GM21447 (cell line): ENCODE data around the gene DGAT2.
A peak's percentile ranks its signal among the peaks of the same experiment; 100 is the strongest.
"Not testable (repeated sequence)": the region's sequence is repeated elsewhere in the genome, so short reads cannot be mapped to it uniquely, and the experiment has no call there.

Experiments
- ATAC-seq: cut with Tn5 transposase; IDR thresholded peaks from one replicate; pipeline ENCODE4 v1.9.1; 2021; ENCODE audit not compliant: unreplicated experiment

DGAT2 gene

GRCh38 chr11:75754933-75755332 is 13.6 kb upstream of the DGAT2 start:
- not testable (repeated sequence) for ATAC-seq

DNA sequence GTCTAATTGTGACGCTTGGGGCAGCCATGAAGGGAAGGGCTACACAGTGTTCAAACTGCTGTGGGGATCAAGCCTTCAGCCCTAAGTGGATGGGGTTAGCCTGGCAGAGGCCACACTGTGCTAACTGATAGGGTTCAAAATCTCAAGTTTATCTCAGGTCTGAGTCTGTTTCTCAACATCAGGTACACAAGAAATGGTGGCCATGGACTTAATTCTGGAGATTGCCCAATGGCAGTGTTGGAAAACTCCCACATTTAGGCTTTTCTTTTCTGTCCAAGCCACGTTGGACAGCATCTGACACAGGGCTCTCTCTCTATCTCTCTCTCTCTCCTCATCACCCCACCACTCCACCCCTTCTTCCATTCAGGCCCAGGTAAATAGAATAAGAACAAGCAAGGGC is 10.9 kb upstream of the DGAT2 start:
- ATAC-seq = no peak

DNA sequence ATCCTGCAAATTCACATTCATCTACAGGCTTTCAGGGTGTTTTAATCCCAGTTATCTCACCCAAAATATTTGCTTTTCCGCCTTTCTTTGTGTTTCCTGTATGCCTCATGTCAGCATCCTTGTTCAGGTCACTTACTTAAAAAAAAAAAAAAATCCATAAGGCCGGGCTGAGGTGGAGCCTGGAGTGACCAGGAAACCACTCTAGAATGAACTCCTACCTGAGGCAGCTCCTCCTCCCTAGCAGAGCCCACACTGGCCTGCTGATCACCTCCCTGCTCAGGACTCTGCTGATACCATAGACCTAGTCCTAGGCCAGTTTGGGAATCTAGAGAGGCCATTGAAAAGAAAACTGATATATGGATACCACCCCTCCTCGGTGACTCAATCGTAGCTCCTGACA is 8.7 kb upstream of the DGAT2 start:
- no peak for ATAC-seq

- ATAC-seq = no peak
Measured at GRCh38 chr11:75760243-75760642, 8.3 kb upstream of the DGAT2 start.

DNA sequence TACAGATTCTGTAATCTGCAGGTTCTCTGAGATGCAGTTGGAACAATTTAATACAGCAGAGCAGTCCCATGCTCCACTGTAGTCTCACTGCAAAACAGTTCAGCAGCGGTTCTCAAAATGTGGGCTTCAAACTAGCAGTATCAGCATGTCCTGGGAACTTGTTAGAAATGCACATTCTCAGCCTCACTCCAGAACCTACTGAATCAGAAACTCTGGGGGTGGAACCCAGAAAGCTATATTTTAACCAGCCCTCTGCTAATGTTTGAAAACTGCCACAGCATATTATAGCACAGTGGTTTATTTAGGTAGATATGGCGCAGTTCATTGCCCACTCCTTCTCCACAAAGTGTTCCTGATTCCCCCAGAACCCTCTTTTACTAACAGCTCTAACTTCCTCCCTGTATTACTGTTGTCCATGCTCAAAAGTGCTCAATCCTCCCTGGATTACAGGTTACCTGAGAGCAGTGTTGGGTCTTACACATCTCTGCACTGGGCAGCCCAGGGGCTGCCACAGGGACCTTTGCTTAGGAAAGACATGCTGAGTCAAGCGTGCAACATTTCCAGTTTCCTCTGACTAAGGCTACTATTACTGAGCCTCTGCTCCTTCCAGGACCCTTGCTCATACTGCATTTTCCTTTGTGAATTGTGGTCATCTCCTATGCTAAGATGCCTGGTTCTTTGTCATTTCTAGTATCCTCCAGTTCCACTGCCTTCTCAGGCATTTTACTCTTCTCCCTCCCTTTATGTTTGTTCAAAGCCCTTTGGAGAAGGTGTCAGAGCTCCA is 7.7 kb upstream of the DGAT2 start:
- ATAC-seq = no peak

DNA sequence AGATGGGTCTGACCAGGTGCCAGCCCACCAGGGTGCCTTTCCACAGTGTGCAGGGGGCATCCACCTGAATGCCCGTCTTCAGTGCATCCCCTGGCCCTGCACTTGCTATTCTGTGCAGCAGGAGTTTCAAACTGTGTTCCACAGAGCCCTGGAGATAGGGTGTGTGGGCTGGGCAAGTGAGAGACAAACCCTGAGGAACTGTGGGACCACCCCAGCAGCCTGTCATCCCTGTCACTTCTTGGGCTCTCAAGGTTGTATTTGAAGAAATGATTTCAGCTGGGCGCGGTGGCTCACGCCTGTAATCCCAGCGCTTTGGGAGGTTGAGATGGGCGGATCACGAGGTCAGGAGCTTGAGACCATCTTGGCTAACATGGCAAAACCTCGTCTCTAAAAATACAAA is 6.4 kb upstream of the DGAT2 start:
- no peak for ATAC-seq

- ATAC-seq = no peak
Measured at GRCh38 chr11:75762885-75763284, 5.7 kb upstream of the DGAT2 start.

DNA sequence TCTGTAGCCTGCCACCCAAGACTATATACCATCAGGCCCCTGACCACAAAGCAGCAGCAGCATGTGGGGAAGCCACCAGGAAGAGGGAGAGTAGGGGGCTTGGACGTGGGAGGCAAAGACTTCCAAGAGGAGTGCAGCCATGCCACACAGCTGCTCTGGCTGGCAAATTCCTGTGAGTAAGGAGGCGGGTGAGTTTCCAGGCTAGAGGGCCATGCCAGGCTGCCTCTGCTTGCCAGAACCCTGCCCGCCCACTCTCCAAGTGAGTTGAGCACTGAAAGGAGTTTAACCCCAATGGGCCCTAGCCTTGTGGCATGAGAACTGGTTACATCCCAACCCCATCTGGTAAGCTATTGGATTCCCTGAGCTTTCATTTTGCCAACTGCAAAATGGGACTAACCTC is 4.7 kb upstream of the DGAT2 start:
- ATAC-seq = no peak

GRCh38 chr11:75765116-75765515 is 3.5 kb upstream of the DGAT2 start:
- no peak for ATAC-seq

- no peak for ATAC-seq
Measured at GRCh38 chr11:75766443-75767227, 1.9 kb upstream of the DGAT2 start.

GRCh38 chr11:75767228-75767572 is 1.4 kb upstream of the DGAT2 start:
- ATAC-seq = no peak

- no peak for ATAC-seq
Measured at GRCh38 chr11:75767793-75768111, 826 bp upstream of the DGAT2 start.

DNA sequence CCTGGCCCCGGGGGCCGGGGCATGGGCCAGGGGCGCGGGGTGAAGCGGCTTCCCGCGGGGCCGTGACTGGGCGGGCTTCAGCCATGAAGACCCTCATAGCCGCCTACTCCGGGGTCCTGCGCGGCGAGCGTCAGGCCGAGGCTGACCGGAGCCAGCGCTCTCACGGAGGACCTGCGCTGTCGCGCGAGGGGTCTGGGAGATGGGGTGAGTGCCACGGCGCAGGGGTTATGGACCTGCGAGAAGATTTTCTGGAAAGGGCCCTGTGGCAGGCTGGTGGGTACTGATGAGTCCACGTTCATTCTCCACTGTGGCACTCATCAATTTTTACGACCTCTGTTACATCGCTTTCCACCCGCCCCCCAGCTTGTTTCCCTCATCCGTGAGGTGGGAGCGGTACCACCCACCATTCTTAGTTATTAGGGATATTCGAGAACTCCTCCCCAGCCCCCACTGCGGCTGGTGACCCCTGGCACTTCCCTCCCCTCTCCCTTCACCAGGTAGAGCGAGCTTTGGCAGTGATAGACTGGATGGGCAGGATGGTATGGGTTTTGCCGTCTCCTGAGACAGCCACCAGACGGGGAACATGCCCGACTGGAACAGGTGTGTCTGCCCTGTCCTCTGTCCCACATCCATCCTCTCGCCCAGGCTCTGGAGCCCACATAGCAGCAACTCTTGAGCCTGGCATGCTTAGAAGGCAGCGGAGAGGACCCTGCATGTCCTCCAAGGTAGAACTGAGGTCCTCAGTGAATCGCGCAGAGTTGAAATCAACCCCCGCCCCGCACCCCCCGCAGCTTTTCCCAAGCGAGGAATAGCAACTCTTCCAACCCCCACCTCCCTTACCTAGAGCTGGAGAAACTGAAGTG is 562 bp downstream of the DGAT2 start:
- ATAC-seq = no peak

DNA sequence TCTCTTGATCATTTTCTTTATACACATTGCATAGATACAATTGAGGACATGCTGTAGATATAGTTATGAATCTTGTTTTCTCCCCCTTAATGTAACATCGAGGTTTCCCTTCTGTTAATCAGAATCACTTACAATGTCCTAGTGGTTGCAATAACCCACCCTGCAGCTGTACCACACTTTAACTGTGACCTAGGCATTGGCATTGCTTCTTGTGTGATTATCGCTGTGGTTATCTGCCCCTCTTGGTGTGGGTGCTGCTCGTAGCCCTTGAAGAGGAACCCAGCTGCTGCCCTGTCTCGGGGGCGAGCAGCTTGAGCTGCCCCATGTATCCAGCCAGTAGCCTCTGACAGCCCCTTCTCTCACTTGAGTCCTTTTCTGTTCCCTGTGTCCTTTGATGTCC is 1.5 kb downstream of the DGAT2 start:
- ATAC-seq = no peak

- ATAC-seq = no peak
Measured at GRCh38 chr11:75771646-75772410, 3.2 kb downstream of the DGAT2 start.

DNA sequence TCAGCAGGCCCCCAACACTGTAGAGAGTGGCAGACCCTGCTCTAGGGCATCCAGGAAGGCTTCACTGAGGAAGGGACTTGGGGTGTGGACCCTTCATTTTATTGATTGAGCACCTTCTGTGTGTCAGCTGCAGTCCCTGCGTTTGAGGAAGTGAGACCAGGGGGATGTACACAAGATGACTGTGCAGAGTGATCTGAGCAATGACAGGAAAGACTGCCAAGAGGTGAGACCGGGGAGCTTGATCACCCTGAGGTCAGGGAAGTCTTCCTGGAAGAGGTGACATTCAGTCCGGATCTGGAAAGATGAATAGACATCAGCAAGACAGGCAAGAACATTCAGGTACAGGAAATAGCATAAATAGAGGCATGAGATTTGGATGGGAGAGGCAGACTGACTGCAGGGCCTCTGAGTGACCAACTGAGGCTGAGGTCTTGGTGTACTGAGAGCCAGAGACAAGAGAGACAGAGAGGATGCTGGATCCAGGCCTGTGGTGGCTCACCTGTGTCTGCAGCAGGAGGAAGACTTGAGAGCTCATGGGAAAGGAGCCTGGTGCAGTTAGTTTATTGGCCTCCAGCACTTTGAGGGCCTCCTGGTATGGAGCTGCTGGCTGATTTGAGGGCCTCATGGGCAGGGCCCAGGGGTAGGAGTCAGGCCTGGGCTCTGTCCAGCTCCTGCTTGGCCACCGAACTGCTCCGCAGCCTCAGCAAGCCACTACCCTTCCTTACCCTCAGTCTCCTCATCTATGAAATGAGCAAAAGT is 5.2 kb downstream of the DGAT2 start:
- ATAC-seq = peak; percentile 88

- no peak for ATAC-seq
Measured at GRCh38 chr11:75775056-75775455, 6.5 kb downstream of the DGAT2 start.

DNA sequence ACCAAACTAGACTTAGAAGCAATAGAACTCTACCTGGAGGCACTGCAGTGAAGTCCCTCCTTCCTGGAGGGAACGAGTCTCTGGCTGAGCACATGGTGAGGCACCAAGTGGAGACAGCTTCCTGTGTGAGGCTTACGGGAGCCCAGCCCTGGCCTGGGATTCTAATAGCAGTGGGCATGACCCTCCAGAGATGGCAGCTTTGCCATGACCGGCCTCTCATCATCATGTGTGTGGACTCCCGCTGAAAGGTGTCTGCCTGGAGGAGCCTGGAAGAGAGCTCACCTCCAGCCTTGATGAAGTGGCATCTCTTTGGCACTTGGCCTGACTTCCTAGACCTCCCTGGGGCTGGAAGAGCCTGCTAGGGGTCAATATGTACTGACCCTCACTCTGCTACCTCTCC is 8.0 kb downstream of the DGAT2 start:
- ATAC-seq = no peak

DNA sequence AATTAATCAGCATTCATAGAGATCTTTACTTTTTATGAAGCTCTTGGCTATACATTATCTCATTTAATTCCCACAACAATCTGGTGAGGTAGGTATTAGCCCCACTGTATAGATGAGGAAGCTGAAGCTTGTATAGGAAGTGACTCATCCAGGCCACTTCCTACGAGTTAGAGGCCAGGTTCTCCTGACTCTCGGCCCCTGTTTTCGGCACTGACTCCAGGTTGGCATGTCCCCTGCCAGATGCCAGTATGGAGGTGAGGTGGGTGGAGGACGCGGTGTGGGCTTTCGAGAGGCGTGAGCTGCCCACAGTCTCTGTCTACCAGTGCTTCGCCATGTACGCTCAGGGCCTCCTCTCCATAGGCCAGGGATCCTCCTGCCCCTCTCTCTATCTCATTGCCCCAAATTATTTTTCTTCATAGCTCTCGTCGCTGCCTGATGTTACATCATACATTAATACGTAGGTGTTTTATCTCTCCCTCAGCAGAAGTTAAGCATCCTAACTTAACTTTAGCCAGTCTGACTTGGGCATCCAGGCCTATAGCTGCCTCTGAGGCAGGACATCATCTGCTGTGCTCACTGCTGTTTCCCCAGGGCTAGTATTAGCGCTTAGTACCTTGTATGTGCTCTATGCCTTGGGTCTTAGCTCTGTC is 9.0 kb downstream of the DGAT2 start:
- no peak for ATAC-seq

GRCh38 chr11:75778962-75779361 is 10.4 kb downstream of the DGAT2 start:
- no peak for ATAC-seq
